IgD-negative memory B cell (primary cell): Measurements from ENCODE around the gene KCNH5. TPM values are rescaled to one million over a fixed set of nuclear protein-coding genes. Genes with fewer than 3 reads are reported as not detected.
"Not testable (repeated sequence)": the region's sequence is repeated elsewhere in the genome, so short reads cannot be mapped to it uniquely, and the experiment has no call there.

Experiments used
- H3K27ac Mint-ChIP-seq, 3 donors: one replicate each; pipeline ENCODE4 v1.8.0; 2020 to 2022; ENCODE audit warnings: mild to moderate bottlenecking in 3 of 3, mixed read lengths in 3 of 3, moderate library complexity in 1 of 3
- H3K27me3 Mint-ChIP-seq: one replicate; pipeline ENCODE4 v1.8.0; 2021; ENCODE audit warnings: mixed read lengths
- H3K36me3 Mint-ChIP-seq: one replicate; pipeline ENCODE4 v1.8.0; 2020; ENCODE audit warnings: mild to moderate bottlenecking, mixed read lengths
- H3K4me1 Mint-ChIP-seq, 3 donors: one replicate each; pipeline ENCODE4 v1.8.0; 2020 to 2022; ENCODE audit warnings: mixed read lengths in 3 of 3, mild to moderate bottlenecking in 1 of 3
- H3K4me3 Mint-ChIP-seq, 4 donors: one replicate each; pipeline ENCODE4 v1.8.0; 2020 to 2022; ENCODE audit warnings: mild to moderate bottlenecking in 4 of 4, mixed read lengths in 4 of 4, moderate library complexity in 3 of 4
- H3K9me3 Mint-ChIP-seq, 3 donors: one replicate each; pipeline ENCODE4 v1.8.0; 2020 to 2021; ENCODE audit warnings: mixed read lengths in 3 of 3, mild to moderate bottlenecking in 1 of 3
- polyA plus RNA-seq: library from polyadenylated mRNA; unstranded; fragments of 300-500 nt; fragmentation: Illumina TruSeq; gene quantifications from one replicate; pipeline ENCODE4 v1.2.3, GENCODE V29; 2021

KCNH5 gene
- polyA plus RNA-seq, 1 donor from 2014 or later = not detected

DNA sequence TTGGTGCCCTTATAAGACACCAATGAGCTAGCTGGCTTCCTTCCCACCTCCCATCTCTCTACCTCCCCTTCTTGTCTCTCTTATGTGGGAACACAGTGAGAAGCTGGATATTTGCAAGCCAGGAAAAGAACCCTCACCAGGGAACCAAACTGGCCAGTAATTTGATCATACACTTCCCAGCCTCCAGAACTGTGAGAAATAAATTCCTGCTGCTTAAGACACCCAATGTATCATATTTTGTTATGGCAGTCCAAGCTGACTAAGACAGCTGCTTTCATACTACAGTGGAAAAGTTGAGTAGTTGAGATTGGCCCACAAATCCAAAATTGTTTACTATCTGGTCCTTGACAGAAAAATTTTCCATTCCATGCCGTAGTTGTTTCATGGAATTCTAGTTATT is 269.0 kb downstream of the KCNH5 start:
- Mint-ChIP-seq H3K9me3 (peaks cover 1 to 15% (median 5%) of the 10 kb centered on the region in 3 donors), H3K27me3 (no peaks in the 10 kb centered on the region), H3K36me3 (no peaks in the 10 kb centered on the region), H3K4me1 (no peaks in the 10 kb centered on the region), H3K4me3 (no peak overlapping the region), H3K27ac (no peak overlapping the region)

DNA sequence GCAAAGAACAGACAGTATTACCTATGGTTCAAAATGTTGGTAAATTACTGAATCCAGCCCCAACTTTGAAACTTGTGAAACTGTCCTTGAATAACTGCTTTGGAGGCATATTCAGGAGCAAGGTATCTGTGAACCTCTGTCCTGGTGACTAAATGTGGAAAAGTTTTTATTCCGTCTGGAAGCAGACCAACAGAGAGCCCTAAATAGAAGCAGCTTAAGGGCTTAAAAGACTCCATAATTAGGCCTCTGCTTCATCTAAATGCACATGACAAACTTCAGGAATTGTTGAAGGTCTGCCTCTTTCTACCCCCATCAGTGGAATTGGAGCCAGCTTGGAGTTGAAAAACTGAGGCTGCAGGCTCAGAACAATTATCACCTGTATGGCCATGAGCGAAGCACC is 276.5 kb downstream of the KCNH5 start:
- Mint-ChIP-seq H3K4me3 (no peak overlapping the region), H3K4me1 (no peaks in the 10 kb centered on the region), H3K27ac (no peak overlapping the region), H3K27me3 (no peaks in the 10 kb centered on the region), H3K9me3 (peaks cover 0 to 4% (median 2%) of the 10 kb centered on the region in 3 donors), H3K36me3 (no peaks in the 10 kb centered on the region)

DNA sequence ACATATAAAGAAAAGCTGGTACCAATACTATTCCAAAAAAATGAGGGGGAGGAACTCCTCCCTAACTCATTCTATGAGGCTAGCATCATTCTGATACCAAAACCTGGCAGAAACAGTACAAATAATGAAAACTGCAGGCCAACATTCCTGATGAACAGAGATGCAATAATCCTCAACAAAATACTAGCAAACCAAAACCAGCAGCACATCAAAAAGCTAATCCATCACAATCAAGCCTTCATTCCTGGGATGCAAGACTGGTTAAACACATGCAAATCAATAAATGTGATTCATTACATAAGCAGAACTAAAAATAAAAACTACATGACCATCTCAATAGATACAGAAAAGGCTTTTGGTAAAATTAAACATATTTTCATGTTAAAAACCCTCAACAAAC is 281.3 kb downstream of the KCNH5 start:
- Mint-ChIP-seq H3K36me3 (no peaks in the 10 kb centered on the region), H3K27me3 (no peaks in the 10 kb centered on the region), H3K9me3 (peaks cover 4 to 10% (median 4%) of the 10 kb centered on the region in 3 donors), H3K4me3 (no peak overlapping the region), H3K4me1 (no peaks in the 10 kb centered on the region), H3K27ac (no peak overlapping the region)

DNA sequence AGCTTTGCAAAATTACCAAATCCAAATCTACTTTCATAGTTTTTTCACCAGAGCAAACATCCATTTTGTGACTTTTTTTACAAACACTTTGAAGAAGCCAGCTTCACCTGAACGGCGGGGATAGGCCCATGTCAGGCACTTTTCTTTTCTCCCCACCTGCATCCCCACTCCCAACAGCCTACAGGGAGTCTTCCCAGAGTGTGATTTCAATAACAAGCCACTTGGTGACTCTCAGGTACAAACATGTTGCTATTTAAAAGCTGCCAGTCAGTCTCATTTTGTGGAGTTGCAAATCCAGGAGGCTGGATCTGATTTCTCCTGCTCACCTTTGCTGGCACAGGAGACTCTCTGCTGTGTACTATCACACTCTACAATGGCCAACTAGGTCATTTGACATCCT is 285.5 kb downstream of the KCNH5 start:
- Mint-ChIP-seq H3K4me1 (peaks cover 0 to 2% (median 0%) of the 10 kb centered on the region in 3 donors), H3K27me3 (no peaks in the 10 kb centered on the region), H3K4me3 (no peak overlapping the region), H3K36me3 (peaks cover 4% of the 10 kb centered on the region), H3K9me3 (peaks cover 7 to 15% (median 13%) of the 10 kb centered on the region in 3 donors), H3K27ac (no peak overlapping the region)

DNA sequence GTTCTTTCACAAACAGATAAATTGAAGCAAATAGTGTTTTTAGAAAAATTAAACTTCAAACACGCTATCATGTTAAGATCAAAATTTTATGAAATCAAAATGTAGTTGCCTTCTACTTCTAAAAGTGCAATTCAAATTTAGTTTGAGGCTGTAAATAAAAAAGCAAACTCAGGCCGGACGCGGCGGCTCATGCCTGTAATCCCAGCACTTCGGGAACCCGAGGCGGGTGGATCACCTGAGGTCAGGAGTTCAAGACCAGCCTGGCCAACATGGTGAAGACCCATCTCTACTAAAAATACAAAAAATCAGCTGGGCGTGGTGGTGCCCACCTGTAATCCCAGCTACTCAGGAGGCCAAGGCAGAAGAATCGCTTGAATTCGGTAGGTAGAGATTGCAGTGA is 298.4 kb downstream of the KCNH5 start:
- H3K36me3 Mint-ChIP-seq, H3K27me3 Mint-ChIP-seq, H3K4me1 Mint-ChIP-seq, H3K27ac Mint-ChIP-seq, H3K9me3 Mint-ChIP-seq: not testable (repeated sequence)
- peak overlapping the region in 1 of 4 donors; percentile 9 for H3K4me3 Mint-ChIP-seq

DNA sequence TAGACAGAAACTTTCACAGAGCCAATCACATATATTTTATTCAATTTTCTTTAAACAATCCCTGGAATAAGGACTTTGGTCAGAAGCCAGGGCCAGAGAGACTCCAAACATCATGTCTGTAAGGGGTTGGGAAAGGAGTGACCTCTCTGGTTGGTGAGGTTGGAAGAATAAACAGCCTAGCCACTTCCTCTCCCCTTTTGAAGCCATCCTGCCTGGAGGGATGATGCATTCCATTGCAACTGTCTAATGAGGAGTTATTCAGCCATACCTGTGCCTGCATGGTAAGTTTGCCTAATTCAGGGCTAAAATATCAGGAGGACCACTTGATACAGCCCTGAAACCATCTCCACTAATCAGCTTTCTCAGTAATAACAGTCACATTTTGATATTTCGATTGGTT is 299.8 kb downstream of the KCNH5 start:
- Mint-ChIP-seq H3K27me3 (no peaks in the 10 kb centered on the region), H3K4me1 (peaks cover 0 to 2% (median 0%) of the 10 kb centered on the region in 3 donors), H3K9me3 (peaks cover 0 to 4% (median 2%) of the 10 kb centered on the region in 3 donors), H3K36me3 (no peaks in the 10 kb centered on the region), H3K27ac (no peak overlapping the region), H3K4me3 (no peak overlapping the region)

DNA sequence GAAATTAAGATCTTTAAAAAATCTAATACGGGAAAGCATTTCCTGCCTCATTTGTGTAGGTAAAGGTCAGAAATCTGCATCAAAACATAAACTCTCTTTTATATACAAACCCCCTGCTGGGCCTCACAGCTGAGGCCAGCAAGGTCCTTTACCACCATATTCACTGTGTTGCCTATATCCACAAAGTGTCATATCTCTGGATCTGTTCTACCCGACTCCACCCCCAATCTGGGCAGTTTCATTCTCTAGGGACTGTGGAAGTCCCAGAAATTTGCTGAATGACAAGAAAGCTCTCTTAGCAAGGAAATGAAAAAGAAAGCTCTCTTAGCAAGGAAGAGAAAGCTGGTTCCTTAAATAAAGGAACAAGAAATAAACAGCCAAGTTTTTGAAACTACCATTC is 301.7 kb downstream of the KCNH5 start:
- Mint-ChIP-seq H3K27me3 (no peaks in the 10 kb centered on the region), H3K9me3 (peaks cover 0 to 3% (median 0%) of the 10 kb centered on the region in 3 donors), H3K4me3 (no peak overlapping the region), H3K4me1 (peaks cover 0 to 2% (median 0%) of the 10 kb centered on the region in 3 donors), H3K27ac (no peak overlapping the region), H3K36me3 (no peaks in the 10 kb centered on the region)

DNA sequence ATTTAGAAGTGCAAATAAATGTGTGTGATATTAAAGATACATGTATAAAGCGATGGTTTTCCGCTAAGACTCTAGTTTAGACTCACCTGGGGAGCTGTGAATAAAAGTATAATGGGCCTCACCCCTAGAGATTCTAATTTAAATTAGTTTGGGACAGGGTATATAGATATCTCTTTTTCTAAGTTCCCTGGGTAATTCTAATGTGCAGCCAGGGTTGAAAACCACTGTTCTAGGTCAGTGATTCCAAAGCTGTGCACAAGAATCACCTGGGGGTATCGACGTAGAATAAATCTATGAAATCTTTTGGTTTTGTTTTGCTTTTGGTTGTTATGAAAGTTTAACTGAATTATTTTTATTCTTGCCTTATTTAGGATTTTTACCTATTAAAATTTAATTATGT is 302.1 kb downstream of the KCNH5 start:
- Mint-ChIP-seq H3K4me3 (no peak overlapping the region), H3K36me3 (no peaks in the 10 kb centered on the region), H3K4me1 (peaks cover 0 to 2% (median 0%) of the 10 kb centered on the region in 3 donors), H3K9me3 (no peaks in the 10 kb centered on the region), H3K27me3 (no peaks in the 10 kb centered on the region), H3K27ac (no peak overlapping the region)

DNA sequence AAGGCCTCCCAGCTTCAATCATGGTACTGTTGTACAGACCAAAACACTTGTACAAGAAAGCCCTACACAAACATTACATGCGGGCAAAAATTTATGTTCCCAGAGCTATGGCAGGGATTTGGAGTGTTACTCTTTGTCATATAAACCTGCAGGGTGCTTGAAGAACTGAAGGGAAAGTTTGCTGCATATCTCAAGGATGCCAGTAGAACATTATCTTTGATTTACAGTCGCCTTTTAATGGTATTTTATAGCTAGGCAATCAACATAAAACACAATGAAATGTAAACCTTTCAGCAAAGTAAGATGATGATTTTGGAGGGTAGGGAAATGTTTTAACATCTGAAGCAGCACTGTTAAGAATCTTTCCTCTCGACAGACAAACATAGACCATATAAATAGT is 305.6 kb downstream of the KCNH5 start:
- Mint-ChIP-seq H3K9me3 (peaks cover 0 to 2% (median 0%) of the 10 kb centered on the region in 3 donors), H3K4me3 (no peak overlapping the region), H3K27me3 (no peaks in the 10 kb centered on the region), H3K36me3 (no peaks in the 10 kb centered on the region), H3K27ac (no peak overlapping the region), H3K4me1 (peaks cover 0 to 2% (median 0%) of the 10 kb centered on the region in 3 donors)

DNA sequence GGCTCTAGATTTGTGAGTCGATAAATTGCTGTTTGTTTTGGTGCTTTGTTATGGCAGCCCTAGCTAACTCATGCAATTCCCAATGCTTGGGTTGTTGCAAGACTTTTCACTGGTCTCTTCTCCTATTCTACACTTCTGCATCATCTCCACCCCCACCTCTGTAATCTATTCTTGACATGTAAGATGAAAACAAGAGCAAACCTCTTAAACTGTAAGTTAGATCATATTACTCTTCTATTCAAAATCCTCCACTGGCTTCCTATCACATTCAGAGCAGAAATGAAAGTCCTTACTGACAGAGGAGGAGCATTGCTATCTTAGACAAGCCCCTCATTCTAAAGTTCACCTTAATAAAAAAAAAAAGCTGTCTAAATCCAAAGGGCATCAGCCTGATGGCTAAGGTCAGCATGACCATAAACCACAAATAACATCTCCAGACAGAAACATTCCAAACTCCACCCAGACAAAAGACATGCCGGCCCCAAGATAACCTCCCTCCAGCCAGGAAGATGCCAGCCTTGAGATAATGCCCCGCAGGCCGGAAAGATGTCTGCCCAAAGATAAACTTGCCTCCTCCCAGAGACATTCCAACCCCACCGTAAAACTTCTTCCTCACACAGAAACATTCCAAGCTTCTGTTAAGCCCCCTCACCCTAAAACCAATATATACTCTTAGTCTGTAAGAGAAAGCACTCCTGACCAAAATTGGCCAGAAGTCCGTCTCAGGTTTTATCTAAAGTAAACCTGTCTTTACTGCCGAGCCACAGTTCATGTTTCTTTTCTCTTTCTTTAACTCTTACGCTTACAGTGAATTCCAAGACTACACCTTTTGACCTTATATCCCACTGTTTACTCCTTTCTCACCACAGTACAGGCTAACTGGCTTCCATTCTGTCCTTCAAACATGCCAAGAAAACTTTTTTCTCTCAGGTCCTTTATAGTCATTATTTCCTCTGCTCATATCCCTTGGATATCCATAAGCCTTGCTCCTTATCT is 308.9 kb downstream of the KCNH5 start:
- no peaks in the 10 kb centered on the region for H3K36me3 Mint-ChIP-seq
- no peaks in the 10 kb centered on the region for H3K4me1 Mint-ChIP-seq
- H3K9me3 Mint-ChIP-seq = peaks cover 0 to 2% (median 0%) of the 10 kb centered on the region in 3 donors
- H3K27me3 Mint-ChIP-seq = no peaks in the 10 kb centered on the region
- no peak overlapping the region for H3K4me3 Mint-ChIP-seq
- H3K27ac Mint-ChIP-seq = no peak overlapping the region

DNA sequence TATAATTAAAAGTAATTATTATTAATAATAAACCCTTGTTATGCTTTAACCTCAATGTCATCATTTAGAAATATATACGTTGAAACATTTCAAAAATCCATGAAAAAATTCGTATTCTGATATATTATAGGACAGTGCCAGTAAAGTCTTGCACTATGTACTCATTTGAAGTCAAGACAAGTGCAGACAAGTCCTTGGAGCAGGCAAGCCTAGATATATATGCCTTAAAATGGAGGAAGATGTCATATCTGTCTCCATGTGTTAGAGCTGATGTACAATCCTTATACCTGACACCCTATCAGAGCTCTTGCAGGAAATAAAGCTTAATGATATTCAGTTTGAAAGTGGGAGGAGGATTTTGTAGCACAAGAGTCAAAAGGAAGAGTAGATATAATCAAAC is 310.4 kb downstream of the KCNH5 start:
- H3K27ac Mint-ChIP-seq = no peak overlapping the region
- no peaks in the 10 kb centered on the region for H3K27me3 Mint-ChIP-seq
- H3K4me3 Mint-ChIP-seq = no peak overlapping the region
- no peaks in the 10 kb centered on the region for H3K4me1 Mint-ChIP-seq
- H3K36me3 Mint-ChIP-seq = no peaks in the 10 kb centered on the region
- H3K9me3 Mint-ChIP-seq = peaks cover 0 to 2% (median 0%) of the 10 kb centered on the region in 3 donors

DNA sequence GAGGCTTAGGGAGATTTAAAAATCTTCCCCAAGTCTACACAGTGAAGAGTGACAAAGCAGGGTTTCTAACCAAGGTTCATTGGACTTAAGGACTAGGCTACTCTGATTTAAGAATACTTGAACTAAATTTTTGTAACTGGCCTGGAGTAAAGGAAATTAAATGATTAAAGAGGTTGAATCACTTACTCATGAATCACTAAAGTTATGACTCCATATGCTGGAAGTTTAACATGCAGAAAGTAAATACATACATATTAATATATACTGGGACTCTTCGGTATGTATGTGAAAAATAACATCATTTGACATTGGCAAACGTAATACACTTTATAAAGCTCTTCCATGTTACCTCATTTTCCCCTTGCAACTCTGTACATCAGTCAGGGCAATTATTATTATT is 322.9 kb downstream of the KCNH5 start:
- no peaks in the 10 kb centered on the region for H3K36me3 Mint-ChIP-seq

DNA sequence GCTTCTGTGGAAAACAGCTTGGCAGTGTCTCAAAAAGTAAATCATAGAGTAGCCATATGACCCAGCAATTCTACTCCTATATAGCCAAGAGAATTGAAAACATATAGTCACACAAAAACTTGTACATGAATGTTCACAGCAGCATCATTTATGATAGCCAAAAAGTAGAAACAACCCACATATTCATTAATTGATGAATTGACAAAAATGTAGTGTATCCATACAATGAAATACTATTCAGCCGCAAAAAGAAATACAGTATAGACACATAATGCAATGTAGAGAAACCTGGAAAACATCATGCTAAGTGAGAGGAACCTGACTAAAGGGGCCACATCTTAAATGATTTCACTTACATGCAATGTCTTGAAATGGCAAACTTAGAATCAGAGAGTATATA is 326.6 kb downstream of the KCNH5 start:
- Mint-ChIP-seq H3K36me3 (no peaks in the 10 kb centered on the region), H3K27me3 (no peaks in the 10 kb centered on the region), H3K4me1 (no peaks in the 10 kb centered on the region), H3K27ac (no peak overlapping the region), H3K4me3 (no peak overlapping the region), H3K9me3 (peaks cover 0 to 3% (median 2%) of the 10 kb centered on the region in 3 donors)

More for the DNA sequence above, 322.9 kb downstream of the KCNH5 start:
- Mint-ChIP-seq H3K27me3 (no peaks in the 10 kb centered on the region), H3K4me3 (no peak overlapping the region), H3K9me3 (peaks cover 0 to 7% (median 5%) of the 10 kb centered on the region in 3 donors), H3K4me1 (no peaks in the 10 kb centered on the region), H3K27ac (no peak overlapping the region)

DNA sequence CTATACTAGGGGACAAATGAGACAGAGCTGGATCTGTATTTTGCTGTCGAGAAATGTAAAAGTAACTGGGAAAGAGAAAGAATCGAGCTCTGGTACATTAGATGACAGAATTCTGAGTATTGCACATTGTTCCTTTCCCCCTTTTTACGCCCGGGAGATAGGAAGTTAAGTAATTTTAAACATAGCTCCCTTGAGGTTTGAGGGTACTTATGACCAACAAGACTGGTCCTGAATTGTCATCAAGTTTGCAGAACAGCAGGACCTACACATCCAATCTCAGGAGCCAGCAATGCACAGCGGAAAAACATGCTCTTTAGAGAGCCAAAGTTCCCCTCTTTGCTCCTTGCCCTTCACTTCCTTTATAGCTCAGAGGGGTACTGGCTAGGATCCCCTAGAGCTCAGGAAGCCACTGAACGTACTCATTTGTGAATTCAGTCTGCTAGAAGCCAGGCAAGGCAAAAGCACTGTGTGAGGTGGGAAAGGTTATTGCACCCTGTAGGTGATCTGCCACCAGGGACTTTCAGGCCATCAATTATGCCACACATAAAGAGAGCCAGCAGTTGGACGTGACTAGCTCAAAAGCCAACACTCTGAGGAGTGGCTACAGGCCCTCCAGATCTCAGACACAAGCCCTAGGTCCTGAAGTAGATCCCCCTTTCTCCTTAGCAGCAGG is 333.8 kb downstream of the KCNH5 start:
- no peaks in the 10 kb centered on the region for H3K27me3 Mint-ChIP-seq
- H3K27ac Mint-ChIP-seq = peak overlapping the region in 1 of 3 donors; percentile 26

DNA sequence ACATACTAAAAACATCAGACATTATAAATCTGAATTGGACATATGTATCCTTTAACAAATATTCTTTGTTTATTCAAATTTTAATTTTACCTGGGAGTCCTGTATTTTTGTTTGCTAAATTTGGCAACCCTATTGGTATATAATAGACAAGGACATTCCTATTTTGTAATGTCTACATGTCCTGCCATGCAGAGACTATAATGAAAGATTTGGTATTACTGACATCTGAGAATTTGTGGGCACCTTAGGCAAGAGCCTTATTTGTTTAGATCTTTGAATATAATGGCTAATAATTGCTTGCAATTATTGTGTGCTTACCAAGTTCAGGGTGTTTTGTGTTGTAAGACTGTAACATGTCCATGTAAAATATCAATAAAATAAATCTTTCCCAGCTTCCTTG is 334.4 kb downstream of the KCNH5 start:
- no peak overlapping the region for H3K4me3 Mint-ChIP-seq
- H3K36me3 Mint-ChIP-seq = no peaks in the 10 kb centered on the region
- H3K27me3 Mint-ChIP-seq = no peaks in the 10 kb centered on the region
- no peak overlapping the region for H3K27ac Mint-ChIP-seq
- H3K4me1 Mint-ChIP-seq = no peaks in the 10 kb centered on the region
- peaks cover 0 to 2% (median 0%) of the 10 kb centered on the region in 3 donors for H3K9me3 Mint-ChIP-seq

More for the DNA sequence above, 333.8 kb downstream of the KCNH5 start:
- Mint-ChIP-seq H3K4me1 (no peaks in the 10 kb centered on the region), H3K36me3 (no peaks in the 10 kb centered on the region), H3K9me3 (peaks cover 0 to 2% (median 2%) of the 10 kb centered on the region in 3 donors), H3K4me3 (no peak overlapping the region)
